Activated gamma-delta T cell treated with Interleukin-2 at 50 U/mL for 16 hours (primary cell): ENCODE data around the gene FMN1.

Experiments
- DNase-seq: peaks from one replicate; pipeline ENCODE4 v3.0.0-alpha.2; 2020

FMN1 gene

DNA sequence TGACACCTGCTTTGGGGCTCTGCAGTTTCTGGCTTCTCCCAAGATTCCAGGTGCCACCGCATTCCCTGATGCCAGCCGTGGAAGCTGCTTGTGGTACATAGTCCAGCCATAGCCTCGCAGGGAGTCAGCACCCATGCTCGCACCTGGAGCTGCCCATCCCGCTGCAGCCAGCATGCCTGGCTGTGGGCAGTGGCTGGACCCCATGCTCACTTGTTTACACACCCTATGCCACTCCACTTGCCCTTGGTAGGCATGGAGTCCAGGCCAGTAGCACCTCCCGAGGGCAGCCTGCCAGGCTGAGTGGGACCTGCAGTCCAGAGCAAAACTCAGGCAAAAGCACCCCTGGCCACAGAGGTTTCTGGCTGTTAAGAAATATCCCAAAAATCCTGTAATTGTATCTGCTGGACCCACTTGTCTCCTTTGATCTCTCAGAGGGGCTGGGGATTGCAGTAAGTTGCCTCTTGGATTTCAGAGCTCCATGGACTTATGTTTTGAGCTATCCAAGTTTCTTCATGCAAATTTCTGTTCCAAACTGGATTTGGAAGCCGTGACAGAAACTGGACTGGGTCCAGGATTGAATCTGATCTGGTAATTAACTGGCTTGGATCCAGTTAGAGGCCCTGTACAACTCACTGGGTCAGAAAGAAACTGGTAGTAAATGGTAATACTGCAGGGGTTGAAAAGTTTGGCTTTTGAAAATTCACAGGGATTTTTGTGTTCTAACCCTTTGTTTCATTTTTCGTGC, 149.3 kb downstream of the FMN1 start:
- DNase-seq, result no peak

DNA sequence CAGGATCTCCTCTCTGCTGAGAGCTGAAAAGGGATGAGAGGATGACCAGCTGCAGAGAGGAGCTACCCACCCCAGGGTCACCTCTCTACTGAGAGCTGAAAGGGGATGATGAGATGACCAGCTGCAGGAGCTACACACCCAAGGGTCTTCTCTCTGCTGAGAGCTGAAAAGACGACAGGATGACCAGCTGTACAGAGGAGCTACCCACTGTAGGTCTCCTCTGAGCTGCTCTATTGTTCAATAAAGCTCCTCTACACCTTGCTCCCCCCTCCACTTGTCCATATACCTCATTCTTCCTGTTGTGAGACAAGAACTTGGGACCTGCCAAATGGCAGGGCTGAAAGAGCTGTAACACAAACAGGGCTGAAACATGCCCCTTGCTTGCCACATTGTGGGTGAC, 149.9 kb downstream of the FMN1 start:
- no peak for DNase-seq

DNA sequence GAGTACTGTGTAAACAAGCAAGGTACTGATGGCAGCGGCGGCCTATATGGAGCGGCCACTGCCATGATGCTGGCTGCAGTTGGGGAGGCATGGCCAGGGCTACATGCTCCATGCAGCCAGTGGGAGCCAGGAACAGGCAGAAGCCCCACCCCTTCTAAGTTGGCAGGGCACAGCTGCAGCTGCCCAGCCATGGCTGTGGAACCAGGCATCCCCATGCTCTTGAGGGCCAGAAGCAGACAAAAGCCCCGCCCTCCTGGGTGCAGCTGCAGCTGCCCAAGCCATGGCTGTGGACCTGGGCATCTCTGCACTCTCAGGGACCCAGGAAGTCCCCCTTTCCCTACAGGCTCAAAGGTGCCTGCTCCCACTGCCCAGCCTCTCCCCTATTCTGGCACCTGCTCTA, 150.9 kb downstream of the FMN1 start:
- DNase-seq, result no peak

DNA sequence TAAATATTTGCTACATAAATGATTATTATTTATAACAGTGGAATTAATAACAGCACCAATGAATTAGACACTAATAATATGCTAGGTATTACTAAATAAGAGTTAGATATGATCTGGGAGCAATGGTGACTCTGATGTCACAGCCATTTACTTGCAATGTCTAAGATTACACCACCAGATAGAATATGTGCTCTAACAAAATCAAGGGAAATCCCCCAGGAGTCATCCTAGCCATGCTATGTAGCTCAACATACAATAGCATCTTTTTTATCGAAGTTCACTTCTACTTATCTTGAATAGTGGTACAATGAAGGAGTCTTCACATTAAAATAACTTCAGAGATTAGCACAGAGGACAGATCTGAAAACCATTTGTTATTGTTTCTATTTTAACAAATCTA, 154.0 kb downstream of the FMN1 start:
- no peak for DNase-seq

DNA sequence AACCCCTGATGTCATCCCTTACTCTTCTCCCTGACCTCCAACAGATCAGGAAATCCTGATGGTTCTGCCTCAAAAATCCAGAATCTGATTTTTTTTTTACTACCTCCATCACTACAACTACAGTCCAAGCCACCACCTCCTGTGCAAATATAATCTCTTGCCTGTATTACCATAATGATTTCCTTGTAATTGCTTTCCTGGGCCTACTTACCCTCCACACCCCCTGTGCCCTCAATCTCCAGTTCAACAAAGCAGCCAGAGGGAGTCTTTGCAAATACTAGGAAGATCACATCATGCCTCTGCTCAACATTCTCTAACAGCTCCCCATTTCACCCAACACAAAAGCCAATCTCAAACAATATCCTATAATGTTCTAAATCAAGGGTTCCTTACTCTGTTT, 159.9 kb downstream of the FMN1 start:
- DNase-seq, result no peak

DNA sequence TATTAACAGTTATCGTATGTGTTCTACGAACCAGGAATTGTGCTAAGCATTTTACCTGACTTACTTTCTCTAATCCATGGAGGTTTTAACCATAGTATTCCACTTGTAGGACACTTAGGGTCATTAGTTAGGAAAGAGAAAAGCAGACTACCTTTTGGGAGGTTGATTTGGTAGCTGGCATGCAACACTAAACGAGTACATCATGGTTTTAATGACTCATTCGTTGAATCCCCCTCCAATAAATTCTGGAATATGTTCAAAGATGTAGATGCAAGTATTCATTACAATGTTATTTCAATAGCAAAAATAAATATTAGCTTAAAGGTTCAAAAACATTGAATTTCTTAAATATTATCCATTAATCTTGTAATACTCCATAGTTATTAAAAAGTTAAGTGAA, 162.5 kb downstream of the FMN1 start:
- DNase-seq, result no peak

DNA sequence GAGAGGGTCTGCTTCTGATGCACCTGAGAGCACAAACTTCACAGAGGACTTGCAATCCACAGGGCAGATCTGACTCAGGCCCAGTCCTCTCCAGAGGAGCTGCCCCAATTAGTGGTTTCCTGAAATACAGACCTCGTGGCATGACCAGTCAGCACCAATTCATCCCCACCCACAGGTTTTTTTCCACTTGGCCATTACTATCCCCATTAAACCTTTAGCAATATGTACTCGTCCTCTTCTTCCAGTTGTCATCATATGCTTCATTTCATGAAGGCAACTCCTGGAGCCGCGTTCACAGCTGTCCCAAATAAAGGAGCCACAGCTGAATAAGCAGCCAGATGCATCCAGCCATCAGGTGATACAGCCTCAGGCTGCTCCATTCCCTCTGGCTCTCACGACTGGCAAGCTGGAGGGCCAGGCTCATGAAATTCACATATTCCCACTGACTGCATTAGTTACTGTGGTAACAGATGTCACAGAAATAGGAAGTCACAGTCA, 163.1 kb downstream of the FMN1 start:
- no peak for DNase-seq

DNA sequence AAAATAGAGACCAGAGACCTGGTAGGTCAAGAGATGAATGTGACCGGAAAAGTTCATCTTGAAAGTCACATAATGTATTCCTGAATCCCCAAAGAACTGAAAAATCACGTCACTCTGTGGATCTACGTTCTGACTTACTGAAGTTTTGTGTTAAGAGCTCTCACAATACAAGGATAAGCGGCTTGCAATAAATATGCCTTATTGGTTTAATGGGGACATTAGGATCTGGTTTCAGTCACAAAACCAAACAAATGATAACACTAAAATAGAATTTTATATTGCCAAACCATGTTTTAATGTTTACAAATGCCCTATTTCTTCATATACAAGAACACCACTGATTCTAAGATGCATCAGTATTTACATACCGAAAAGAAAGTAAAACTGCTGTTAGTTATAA, 164.2 kb downstream of the FMN1 start:
- DNase-seq, result no peak

DNA sequence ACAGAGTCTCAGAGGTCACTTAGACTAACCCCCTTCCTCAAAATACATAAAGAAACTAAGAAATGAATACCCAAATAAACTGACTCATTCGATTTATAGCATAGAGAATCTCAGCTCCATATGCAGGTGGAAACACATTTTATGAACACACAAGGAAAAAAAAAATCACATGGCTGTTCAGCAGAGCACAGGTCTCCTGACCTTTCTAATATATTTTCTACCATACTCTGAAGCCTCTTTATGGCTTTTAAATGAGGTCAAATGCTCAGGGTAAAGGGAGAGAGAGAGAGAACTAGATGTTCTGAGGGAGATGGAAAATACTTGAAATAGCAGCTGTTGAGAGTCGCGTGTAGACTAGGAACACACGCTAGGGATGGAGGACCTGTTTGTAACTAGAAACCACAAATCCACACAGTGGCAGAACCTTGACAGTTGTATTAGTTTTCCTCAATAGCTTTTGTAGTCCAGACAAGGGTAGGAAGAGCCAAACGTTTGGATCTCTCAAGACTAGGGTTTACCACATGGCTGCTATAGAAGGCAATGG, 165.3 kb downstream of the FMN1 start:
- no peak for DNase-seq

DNA sequence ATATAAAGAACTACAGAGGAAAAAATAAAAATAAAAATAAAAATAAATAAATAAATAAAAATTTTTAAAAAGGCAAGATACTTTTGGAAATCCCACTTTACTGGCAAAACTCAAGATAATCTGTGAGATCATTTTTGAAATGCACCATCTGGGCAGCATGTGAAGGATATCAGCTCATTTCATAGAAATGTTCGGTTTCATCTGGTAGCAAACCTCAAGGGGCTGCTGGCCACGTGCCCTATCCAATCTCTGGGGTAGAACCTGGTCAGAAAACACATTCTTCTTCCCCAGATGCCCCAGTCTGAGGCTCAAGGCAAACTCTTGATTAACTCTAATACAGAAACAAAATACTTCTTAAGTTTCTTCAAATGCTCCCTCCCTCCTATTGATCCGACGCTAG, 166.0 kb downstream of the FMN1 start:
- DNase-seq, result no peak

DNA sequence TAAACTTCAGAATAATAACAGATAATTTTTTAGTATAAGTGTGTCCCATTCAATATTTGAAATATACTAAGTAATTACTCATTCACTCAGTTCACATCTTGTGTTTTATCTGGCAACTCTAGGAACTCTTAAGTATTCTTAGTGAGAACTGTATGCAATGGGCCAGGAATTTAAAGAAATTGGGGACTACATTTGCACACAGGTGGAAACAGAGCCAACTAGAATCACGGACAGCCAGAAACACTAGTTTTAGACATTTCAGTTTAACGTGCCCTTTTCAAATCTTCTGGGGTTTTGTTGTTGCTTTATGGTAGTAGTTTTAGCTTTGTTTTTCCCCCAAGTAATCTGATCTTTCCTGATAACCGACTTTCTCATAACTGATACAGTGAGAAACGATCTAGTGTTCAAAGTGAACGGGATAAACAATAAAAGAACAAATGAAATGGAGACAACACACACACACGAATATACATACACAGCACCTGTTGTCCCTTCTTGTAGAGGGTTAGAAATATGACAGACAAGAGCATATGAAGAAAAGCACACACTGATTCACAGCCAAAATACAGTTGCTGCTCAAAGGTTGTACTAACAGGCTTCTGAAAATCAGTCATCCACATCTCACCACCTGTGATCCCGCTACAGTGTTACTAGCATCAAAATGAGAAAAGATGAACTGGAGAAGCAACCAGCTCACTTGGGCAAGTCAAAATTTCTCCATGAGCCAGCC, 167.0 kb downstream of the FMN1 start:
- DNase-seq, result no peak

DNA sequence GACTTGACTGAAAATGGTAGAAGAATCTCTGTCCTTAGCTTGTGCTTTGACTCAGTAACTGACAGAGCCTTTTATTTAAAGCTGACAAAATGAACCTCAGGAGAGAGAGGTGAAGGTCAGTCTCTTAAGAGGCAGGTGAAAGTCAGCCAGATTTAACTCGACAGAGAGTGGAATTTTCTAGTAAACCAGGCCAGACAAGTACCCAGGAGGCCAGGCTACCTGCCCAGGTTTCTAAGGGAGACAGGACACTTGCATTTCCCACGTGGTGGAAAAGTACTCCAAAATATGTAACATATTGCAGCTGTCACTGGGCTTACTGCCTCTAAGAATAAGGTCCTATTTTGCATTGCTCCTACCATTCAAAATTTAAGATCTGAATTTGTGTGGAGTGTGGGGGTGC, 167.9 kb downstream of the FMN1 start:
- DNase-seq, result no peak

DNA sequence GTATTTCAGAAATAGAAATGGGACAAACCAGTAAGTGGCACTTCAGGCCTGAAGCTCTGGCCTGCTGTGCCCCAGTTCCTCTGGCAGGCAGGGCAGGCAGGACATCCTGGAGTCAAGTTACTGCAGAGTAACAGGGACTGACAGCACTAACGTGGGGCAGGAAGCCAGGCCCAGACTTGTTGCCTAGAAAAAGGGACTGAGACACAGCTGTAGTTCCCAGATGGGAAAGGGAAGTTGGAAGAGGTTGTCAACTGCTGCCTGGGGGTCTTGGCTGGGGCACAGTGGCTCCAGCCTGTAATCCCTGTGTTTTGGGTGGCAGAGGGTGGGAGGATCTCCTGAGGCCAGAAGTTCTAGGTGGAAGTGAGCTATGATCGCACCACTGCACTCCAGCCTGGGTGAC, 171.9 kb downstream of the FMN1 start:
- no peak for DNase-seq

DNA sequence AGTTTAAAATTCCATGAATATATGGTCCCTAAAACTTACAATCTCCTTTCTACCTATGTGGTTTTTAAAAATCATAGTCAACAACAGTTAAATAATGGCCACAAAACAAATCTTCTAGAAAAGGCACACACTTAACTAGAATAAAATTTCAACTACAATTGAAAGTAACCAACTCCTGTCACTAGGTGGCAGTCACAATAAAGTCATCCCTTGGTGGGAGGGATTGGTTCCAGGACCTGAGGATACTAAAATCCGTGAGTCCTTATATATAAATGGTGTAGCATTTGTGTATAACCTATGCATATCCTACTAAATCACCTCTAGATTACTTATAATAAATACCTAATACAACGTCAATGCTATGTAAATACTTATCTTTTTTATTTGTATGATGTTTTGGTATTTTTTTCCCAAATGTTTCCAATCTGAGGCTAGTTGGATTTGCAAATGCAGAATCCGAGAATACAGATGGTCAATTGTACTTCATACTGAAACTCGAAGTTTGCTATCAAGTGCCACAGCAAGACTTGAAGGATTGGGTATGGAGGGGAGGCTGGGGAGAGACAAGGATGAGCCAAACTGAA, 172.6 kb downstream of the FMN1 start:
- DNase-seq, result no peak

DNA sequence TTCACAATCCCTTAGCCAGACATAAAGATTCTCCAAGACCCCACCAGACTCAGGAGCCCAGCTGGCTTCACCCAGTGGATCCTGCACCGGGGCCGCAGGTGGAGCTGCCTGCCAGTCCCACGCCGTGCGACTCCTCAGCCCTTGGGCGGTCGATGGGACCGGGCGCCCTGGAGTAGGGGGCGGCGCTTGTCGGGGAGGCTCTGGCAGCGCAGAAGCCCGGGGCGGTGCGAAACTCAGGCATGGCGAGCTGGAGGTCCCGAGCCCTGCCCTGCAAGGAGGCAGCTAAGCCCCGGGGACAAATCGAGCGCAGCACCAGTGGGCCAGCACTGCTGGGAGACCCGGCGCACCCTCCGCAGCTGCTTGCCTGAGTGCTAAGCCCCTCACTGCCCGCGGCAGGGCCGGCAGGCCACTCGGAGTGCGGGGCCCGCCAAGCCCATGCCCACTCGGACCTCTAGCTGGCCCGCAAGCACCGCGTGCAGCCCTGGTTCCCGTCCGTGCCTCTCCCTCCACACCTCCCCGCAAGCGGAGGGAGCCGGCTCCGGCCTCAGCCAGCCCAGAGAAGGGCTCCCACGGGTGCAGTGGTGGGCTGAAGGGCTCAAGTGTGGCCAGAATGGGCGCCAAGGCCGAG, 175.0 kb downstream of the FMN1 start:
- no peak for DNase-seq

DNA sequence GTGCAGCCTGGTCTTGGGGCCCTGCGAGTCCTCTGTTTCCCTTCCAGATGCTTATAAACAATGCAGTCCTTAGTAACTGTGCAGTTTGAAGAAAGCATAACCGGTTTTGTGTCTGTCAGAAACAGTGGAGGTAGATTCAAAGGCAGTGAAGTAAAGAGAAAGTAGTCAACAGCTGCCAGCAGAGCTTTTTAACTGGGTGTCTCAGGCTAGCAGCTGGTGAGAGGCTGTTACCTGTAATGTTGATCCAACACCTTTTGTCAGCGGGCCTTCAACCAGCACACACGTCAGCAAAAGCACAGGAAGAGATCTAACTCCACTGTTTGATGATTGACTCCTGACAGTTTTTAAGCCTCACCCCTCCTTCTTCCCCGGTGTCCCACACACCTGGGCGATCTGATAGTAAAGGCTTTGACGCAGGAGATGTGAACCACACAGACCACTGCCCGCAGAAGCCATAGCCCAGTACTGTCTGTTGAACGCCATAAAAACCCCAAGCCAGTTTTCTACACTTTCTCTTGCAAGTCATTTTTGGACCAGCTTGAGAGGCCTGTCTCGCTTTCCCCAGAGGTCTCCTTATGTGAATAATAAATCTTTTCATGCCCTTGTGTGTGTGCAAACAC, 178.0 kb downstream of the FMN1 start:
- no peak for DNase-seq

DNA sequence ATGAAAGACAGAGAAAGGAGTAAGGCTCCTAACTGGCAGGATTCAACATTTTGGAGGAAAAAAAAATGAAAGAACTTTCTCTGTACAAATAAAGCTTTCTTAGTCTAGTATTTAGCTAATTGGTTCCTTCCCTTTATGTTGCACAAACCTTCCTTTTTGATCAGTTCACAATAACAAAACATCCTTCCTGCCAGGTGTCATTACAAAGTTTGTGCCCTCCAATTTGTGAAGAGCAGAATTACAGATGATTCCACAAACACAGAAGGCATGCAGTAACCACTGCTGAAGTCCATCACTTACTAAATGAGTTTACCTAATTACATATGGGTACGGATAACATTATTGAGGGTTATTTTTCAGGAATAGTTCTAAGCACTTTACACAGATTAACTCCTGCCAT, 179.9 kb downstream of the FMN1 start:
- DNase-seq, result no peak

DNA sequence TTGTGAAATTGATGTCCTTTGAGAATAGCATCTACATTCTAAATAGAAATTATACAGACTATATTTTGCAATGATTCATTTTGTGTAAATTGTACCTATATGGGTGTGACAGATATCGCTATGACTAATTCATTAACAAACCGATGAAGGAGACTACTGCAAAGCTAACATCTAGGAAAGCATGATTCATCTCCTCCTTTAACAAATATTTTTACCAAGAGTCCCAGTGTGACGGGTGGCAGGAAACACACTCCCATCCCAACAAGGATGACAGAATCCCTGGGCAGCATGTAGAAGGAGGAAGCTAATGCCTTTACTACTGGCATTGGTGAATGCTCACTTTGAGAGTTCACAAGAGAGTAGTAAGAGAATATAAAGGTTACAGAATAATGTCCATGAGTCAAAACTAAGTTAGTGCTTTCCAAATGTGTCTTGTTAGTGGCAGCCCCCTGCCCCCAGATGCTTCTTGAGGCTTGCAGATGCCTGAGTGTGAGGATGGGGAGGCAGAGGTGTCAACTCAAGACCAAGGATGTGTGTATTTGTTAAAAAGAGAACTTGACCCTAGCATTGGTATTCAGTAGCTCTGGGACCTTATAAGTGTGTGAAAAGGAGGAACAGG, 180.6 kb downstream of the FMN1 start:
- DNase-seq, result no peak

DNA sequence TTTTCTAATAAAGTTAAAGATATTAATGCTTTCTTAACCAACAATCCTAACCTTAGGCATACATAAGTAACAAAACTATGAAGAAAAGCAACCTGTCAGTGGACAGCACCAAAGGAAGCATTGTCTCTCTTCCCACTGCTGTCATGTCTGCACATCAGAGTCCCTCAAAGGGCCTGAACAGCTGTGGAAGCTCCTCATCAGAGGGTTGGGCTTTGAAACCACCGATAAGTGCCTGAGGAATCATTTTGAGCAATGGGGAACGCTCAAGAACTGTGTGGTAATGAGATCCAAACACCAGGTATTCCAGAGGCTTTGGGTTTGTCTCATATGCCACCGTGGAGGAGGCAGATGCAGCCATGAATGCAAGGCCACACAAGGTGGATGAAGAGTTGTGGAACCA, 182.5 kb downstream of the FMN1 start:
- DNase-seq, result no peak

DNA sequence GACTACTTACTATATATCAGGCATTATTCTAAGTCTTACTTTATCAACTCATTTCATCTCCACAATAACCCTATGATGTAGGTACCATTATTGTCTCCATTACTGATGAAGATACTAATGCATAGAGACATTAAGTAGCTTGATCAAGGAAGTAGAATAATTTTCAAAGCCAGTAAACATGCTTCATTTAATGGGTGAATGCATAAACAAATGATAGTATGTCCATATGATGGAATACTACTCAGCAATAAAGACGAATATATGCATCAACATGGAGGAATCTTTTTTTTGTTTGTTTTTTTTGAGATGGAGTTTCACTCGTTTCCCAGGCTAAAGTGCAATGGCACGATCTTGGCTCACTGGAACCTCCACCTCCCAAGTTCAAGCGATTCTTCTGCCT, 184.9 kb downstream of the FMN1 start:
- DNase-seq, result no peak

DNA sequence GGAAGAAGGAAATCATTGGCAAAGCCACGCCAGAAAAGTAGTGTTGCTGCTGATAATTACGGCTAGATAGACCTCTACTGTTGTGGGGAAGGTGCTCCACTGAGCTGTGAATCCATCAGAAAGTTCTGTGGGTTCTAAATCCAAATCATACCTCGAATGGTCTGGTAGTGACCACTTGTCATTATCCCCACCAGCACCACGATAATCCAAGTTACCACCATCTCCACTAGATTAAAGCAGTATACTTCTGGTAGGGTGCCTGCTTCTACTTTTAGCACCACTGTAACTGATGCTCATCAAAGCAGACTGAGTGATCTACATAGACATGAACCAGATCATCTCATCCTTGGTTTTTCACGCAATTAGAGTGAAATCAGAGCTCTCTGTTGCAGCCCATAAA, 185.5 kb downstream of the FMN1 start:
- DNase-seq, result no peak

DNA sequence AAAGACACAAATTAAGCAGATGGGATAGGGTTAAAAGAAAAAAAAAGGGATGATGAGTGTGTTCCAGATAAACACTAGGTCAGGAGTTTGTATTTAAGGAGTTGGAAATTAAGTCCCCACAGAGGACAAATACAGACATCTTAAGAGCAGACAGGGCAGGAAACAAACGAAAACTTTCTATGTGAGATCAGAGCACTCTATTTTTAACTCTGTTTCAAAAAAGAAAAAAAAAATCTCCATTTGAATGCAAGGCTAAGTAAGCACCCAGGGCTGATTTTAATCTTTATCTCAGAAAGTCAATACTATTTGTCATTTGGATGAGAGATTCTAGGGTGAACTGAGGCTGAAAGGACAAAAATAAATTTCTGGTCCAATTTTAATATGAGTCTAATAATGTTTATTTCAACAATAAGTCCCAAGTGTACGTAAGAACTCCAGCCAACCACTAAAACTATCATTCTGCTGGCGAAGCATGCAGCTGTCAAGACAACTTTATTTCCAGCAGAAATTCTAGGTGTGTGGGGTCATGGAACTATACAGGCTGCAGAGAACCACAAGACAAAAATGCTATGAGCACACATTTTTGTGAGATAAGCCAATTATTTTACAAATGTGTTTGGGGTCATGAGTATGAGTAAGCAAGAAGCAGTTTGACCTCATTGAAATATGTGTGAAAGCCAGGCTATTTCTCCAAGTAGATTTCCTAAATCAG, 186.1 kb downstream of the FMN1 start:
- DNase-seq, result no peak
